ENCODE measurements around the gene MARK4.

Gene MARK4

DNA sequence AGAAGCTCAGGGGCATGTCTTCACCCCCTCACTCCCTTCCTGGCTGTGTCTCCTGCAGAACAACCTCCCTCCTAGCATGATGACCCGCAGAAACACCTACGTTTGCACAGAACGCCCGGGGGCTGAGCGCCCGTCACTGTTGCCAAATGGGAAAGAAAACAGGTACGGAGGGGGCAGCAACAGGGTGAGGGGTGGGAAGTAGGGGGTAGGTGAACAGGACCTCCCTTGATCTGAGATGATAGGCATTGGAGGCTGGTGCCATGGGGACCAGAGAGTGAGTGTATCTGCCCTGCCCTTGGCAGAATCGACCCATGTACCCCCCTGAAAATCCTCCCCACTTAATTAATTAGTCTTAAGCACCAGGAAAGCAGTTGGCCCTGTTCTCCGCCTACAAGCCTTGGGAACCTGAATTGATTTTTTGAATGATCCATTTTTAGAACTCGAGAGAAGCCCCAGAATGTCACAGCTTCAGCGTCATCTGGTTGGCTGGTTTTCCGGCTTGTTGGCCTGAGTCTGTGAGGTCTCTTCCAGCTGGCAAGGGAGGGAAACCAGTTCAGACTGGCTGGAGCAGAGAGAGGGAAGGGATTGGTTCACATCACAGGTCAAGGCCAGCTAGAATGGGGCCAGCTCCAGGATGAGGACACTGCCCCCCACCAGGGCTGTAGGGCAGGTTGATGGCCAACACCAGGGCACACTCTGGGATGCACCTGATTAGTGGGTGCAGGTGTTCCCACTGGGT, 43.4 kb downstream of the MARK4 start:
- ATAC-seq = no peak
- no peak for TF ChIP-seq ARNTL (CRISPR knock-in tag; IDR thresholded peaks at IDR 0.05; ENCODE audit: borderline replicate concordance, low read depth)
- TF ChIP-seq, protein P1, sequence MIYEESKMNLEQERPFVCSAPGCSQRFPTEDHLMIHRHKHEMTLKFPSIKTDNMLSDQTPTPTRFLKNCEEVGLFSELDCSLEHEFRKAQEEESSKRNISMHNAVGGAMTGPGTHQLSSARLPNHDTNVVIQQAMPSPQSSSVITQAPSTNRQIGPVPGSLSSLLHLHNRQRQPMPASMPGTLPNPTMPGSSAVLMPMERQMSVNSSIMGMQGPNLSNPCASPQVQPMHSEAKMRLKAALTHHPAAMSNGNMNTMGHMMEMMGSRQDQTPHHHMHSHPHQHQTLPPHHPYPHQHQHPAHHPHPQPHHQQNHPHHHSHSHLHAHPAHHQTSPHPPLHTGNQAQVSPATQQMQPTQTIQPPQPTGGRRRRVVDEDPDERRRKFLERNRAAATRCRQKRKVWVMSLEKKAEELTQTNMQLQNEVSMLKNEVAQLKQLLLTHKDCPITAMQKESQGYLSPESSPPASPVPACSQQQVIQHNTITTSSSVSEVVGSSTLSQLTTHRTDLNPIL (CRISPR knock-in tag; IDR thresholded peaks at IDR 0.05; ENCODE audit: low read depth) = no peak

DNA sequence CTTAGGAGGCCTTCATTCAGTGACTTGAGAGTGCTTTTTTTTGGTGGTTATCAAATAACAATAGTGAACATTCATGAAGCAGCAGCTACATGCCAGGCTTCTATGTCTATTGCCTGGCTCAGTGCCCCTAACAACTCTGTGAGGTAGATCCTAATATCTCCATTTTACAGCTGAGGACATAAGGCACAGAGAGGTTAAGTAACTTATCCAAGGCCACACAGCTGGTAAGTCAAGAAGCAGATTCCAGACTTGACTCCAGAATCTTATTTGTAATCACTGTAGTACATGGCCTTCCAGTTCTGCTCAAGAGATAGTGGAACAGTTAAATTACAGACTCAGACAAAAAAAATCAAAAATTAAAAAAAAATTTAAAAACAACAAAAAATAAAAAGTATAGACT, 44.8 kb downstream of the MARK4 start:
- TF ChIP-seq, protein P2, sequence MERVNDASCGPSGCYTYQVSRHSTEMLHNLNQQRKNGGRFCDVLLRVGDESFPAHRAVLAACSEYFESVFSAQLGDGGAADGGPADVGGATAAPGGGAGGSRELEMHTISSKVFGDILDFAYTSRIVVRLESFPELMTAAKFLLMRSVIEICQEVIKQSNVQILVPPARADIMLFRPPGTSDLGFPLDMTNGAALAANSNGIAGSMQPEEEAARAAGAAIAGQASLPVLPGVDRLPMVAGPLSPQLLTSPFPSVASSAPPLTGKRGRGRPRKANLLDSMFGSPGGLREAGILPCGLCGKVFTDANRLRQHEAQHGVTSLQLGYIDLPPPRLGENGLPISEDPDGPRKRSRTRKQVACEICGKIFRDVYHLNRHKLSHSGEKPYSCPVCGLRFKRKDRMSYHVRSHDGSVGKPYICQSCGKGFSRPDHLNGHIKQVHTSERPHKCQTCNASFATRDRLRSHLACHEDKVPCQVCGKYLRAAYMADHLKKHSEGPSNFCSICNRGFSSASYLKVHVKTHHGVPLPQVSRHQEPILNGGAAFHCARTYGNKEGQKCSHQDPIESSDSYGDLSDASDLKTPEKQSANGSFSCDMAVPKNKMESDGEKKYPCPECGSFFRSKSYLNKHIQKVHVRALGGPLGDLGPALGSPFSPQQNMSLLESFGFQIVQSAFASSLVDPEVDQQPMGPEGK (CRISPR knock-in tag; IDR thresholded peaks at IDR 0.05; ENCODE audit: borderline replicate concordance) = no peak
- TF ChIP-seq PPARA (CRISPR knock-in tag; IDR thresholded peaks at IDR 0.05; ENCODE audit: borderline replicate concordance) (no peak), BACH2 (CRISPR knock-in tag; IDR thresholded peaks at IDR 0.05; ENCODE audit: borderline replicate concordance) (no peak), ZNF70 (CRISPR knock-in tag; IDR thresholded peaks at IDR 0.05) (no peak), ZFP3 (CRISPR knock-in tag; IDR thresholded peaks at IDR 0.05) (no peak), ESRRG (CRISPR knock-in tag; IDR thresholded peaks at IDR 0.05) (no peak), TOX (CRISPR knock-in tag; IDR thresholded peaks at IDR 0.05; ENCODE audit: borderline replicate concordance) (no peak), OSR1 (CRISPR knock-in tag; IDR thresholded peaks at IDR 0.05) (no peak), CSDC2 (CRISPR knock-in tag; IDR thresholded peaks at IDR 0.05) (no peak), ZNF565 (CRISPR knock-in tag; conservative IDR thresholded peaks at IDR 0.05; ENCODE audit: low read depth) (no peak), RARB (CRISPR knock-in tag; IDR thresholded peaks at IDR 0.05) (no peak), ARNTL (CRISPR knock-in tag; IDR thresholded peaks at IDR 0.05; ENCODE audit: borderline replicate concordance, low read depth) (no peak), SNAI2 (CRISPR knock-in tag; IDR thresholded peaks at IDR 0.05) (no peak), GLIS3 (CRISPR knock-in tag; IDR thresholded peaks at IDR 0.05) (no peak), ZC3H10 (CRISPR knock-in tag; IDR thresholded peaks at IDR 0.05) (no peak)
- TF ChIP-seq, protein P3, sequence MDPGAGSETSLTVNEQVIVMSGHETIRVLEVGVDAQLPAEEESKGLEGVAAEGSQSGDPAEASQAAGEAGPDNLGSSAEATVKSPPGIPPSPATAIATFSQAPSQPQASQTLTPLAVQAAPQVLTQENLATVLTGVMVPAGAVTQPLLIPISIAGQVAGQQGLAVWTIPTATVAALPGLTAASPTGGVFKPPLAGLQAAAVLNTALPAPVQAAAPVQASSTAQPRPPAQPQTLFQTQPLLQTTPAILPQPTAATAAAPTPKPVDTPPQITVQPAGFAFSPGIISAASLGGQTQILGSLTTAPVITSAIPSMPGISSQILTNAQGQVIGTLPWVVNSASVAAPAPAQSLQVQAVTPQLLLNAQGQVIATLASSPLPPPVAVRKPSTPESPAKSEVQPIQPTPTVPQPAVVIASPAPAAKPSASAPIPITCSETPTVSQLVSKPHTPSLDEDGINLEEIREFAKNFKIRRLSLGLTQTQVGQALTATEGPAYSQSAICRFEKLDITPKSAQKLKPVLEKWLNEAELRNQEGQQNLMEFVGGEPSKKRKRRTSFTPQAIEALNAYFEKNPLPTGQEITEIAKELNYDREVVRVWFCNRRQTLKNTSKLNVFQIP (CRISPR knock-in tag; IDR thresholded peaks at IDR 0.05; ENCODE audit: borderline replicate concordance, low read depth) = no peak
- TF ChIP-seq, protein P1 (CRISPR knock-in tag; IDR thresholded peaks at IDR 0.05; ENCODE audit: low read depth) = no peak
- TF ChIP-seq, protein P4, sequence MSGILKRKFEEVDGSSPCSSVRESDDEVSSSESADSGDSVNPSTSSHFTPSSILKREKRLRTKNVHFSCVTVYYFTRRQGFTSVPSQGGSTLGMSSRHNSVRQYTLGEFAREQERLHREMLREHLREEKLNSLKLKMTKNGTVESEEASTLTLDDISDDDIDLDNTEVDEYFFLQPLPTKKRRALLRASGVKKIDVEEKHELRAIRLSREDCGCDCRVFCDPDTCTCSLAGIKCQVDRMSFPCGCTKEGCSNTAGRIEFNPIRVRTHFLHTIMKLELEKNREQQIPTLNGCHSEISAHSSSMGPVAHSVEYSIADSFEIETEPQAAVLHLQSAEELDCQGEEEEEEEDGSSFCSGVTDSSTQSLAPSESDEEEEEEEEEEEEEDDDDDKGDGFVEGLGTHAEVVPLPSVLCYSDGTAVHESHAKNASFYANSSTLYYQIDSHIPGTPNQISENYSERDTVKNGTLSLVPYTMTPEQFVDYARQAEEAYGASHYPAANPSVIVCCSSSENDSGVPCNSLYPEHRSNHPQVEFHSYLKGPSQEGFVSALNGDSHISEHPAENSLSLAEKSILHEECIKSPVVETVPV (CRISPR knock-in tag; IDR thresholded peaks at IDR 0.05) = no peak
- TF ChIP-seq, protein P5, sequence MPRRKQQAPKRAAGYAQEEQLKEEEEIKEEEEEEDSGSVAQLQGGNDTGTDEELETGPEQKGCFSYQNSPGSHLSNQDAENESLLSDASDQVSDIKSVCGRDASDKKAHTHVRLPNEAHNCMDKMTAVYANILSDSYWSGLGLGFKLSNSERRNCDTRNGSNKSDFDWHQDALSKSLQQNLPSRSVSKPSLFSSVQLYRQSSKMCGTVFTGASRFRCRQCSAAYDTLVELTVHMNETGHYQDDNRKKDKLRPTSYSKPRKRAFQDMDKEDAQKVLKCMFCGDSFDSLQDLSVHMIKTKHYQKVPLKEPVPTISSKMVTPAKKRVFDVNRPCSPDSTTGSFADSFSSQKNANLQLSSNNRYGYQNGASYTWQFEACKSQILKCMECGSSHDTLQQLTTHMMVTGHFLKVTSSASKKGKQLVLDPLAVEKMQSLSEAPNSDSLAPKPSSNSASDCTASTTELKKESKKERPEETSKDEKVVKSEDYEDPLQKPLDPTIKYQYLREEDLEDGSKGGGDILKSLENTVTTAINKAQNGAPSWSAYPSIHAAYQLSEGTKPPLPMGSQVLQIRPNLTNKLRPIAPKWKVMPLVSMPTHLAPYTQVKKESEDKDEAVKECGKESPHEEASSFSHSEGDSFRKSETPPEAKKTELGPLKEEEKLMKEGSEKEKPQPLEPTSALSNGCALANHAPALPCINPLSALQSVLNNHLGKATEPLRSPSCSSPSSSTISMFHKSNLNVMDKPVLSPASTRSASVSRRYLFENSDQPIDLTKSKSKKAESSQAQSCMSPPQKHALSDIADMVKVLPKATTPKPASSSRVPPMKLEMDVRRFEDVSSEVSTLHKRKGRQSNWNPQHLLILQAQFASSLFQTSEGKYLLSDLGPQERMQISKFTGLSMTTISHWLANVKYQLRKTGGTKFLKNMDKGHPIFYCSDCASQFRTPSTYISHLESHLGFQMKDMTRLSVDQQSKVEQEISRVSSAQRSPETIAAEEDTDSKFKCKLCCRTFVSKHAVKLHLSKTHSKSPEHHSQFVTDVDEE (CRISPR knock-in tag; IDR thresholded peaks at IDR 0.05) = no peak
- no peak for ATAC-seq
